DMS53 treated with DMSO at 0.1 percent for 48 hours (cell line): ENCODE data around the gene GOLGA6C.
A peak's percentile ranks its signal among the peaks of the same experiment; 100 is the strongest.
"Not testable (repeated sequence)": the region's sequence is repeated elsewhere in the genome, so short reads cannot be mapped to it uniquely, and the experiment has no call there.

Source experiments
- DNase-seq: peaks from one replicate; lab custom pipeline; 2025; ENCODE audit not compliant: unreplicated experiment; lab: John Stamatoyannopoulos, UW

The GOLGA6C gene

GRCh38 chr15:75227112-75227511, 31.0 kb upstream of the GOLGA6C start:
- not testable (repeated sequence) for DNase-seq

GRCh38 chr15:75227663-75228280, 30.4 kb upstream of the GOLGA6C start:
- no peak for DNase-seq

- no peak for DNase-seq
Measured at GRCh38 chr15:75228787-75229186, 29.3 kb upstream of the GOLGA6C start.

GRCh38 chr15:75229191-75230015, 28.7 kb upstream of the GOLGA6C start:
- no peak for DNase-seq

- no peak for DNase-seq
Measured at GRCh38 chr15:75230016-75230343, 28.2 kb upstream of the GOLGA6C start.

GRCh38 chr15:75230551-75231371, 27.4 kb upstream of the GOLGA6C start:
- DNase-seq: no peak

GRCh38 chr15:75231836-75232235, 26.3 kb upstream of the GOLGA6C start:
- no peak for DNase-seq

GRCh38 chr15:75232252-75232813, 25.8 kb upstream of the GOLGA6C start:
- DNase-seq: no peak

- DNase-seq: no peak
Measured at GRCh38 chr15:75232826-75233503, 25.2 kb upstream of the GOLGA6C start.

GRCh38 chr15:75233504-75234190, 24.5 kb upstream of the GOLGA6C start:
- DNase-seq: no peak

- DNase-seq: no peak
Measured at GRCh38 chr15:75234191-75234810, 23.8 kb upstream of the GOLGA6C start.

GRCh38 chr15:75235051-75235673, 23.0 kb upstream of the GOLGA6C start:
- DNase-seq: no peak

- DNase-seq: no peak
Measured at GRCh38 chr15:75235760-75236729, 22.1 kb upstream of the GOLGA6C start.

- DNase-seq: no peak
Measured at GRCh38 chr15:75237316-75237982, 20.7 kb upstream of the GOLGA6C start.

- DNase-seq: no peak
Measured at GRCh38 chr15:75238150-75238549, 20.0 kb upstream of the GOLGA6C start.

- not testable (repeated sequence) for DNase-seq
Measured at GRCh38 chr15:75245741-75246140, 12.4 kb upstream of the GOLGA6C start.

GRCh38 chr15:75248991-75249390, 9.1 kb upstream of the GOLGA6C start:
- DNase-seq: peak; percentile 15

- no peak for DNase-seq
Measured at GRCh38 chr15:75249726-75250125, 8.4 kb upstream of the GOLGA6C start.
